HG02571 (cell line): ENCODE data around the gene YEATS2.
"Not testable (repeated sequence)": the region's sequence is repeated elsewhere in the genome, so short reads cannot be mapped to it uniquely, and the experiment has no call there.

ENCODE experiments used
- ATAC-seq: cut with Tn5 transposase; IDR thresholded peaks from one replicate; pipeline ENCODE4 v1.9.1; 2021; ENCODE audit warnings: mild to moderate bottlenecking, moderate library complexity; ENCODE audit not compliant: unreplicated experiment

Gene YEATS2

DNA sequence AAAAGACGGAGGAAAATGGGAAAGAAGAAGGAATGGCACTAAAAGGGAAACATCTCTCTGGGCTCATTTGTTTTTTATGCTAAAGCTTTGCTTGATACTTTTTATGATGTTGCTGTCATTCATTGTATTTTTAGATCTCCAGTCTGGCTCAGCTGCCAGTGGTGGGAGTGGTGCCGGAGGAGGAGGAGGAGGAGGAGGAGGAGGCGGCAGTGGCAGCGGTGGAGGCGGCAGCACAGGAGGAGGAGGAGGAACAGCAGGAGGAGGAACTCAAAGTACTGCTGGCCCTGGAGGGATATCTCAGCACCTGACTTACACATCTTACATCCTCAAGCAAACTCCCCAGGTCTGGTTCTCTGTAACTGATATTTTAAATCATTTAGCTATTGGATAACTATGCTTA lies 78.2 kb downstream of the YEATS2 start:
- no peak for ATAC-seq

DNA sequence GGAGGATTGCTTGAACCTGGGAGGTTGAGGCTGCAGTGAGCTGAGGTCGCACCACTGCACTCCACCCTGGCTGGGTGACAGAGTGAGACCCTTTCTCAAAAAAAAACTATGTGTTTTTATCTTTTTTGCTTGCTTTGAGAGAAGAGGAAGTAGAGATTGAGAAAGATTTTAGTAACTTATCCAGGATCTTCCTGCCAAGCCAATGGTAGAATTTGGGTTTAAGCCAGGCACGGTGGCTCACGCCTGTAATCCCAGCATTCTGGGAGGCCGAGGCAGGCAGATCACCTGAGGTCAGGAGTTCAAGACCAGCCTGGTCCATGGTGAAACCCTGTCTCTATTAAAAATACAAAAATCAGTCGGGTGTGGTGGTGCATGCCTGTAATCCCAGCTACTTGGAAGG lies 78.9 kb downstream of the YEATS2 start:
- not testable (repeated sequence) for ATAC-seq

DNA sequence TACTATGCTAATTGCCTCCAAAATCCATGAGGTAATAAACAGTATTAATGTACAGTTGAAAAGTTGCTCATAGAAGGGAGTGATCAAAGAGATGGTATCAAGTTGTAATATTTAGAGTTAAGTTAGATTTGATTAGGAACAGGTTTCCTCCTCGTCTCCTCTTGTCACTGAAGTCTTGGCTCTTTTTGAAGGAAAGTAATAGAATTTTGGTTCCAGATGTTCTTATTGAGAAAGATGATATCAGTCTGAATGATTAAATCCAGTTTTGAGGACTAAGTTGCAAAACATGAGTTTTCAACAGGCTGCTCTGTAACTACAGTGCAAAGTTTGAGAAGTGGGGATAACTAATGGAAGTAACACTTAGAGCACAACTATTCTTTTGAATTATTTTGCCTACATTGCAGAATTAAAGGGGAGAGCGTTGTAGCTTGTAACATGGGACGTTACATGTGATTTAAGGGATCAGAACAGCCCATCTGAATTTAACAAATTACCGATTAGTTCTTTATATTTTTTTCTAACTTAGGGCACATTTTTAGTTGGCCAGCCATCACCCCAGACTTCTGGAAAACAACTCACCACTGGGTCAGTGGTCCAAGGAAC lies 79.5 kb downstream of the YEATS2 start:
- no peak for ATAC-seq

DNA sequence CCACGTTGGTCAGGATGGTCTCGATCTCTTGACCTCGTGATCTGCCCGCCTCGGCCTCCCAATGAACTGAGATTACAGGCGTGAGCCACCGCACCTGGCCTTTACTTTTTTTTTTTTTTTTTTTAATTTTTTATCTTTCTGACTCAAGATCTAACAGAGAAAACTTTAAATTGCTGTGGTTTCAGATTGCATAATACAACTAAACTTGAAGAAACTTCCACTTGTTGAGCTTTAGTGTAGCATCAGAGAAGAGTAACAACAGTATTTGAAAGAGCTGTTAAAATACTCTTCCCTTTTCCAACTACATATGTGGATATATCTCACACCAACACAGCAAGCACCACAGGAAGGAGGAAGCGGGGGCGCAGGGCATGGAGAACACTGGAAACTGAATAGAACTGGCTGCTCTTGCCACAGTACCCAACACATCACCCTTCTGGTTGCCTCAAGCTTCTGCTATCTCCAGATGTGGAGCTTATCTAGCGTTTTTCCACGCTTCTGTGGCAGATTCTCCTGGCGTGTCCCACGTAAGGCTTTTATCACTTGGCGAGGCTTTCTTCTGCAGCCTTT lies 82.4 kb downstream of the YEATS2 start:
- no peak for ATAC-seq

DNA sequence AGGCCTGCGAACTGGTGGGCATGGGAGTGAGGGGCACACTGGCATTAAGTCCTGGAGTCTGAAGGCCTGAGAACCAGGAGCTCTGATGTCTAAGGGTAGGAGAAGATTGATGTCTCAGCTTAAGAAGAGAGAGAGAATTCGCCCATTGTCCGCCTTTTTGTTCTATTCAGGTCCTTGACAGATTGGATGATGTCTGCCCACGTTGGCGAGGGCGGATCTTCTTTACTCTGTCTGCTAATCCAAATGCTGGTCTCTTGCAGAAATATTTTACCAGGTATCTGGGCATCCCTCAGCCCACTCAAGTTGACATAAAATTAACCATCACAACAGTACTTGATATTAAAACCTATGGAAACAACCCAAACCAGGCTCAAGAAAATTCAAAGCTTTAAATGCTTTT lies 83.6 kb downstream of the YEATS2 start:
- no peak for ATAC-seq

DNA sequence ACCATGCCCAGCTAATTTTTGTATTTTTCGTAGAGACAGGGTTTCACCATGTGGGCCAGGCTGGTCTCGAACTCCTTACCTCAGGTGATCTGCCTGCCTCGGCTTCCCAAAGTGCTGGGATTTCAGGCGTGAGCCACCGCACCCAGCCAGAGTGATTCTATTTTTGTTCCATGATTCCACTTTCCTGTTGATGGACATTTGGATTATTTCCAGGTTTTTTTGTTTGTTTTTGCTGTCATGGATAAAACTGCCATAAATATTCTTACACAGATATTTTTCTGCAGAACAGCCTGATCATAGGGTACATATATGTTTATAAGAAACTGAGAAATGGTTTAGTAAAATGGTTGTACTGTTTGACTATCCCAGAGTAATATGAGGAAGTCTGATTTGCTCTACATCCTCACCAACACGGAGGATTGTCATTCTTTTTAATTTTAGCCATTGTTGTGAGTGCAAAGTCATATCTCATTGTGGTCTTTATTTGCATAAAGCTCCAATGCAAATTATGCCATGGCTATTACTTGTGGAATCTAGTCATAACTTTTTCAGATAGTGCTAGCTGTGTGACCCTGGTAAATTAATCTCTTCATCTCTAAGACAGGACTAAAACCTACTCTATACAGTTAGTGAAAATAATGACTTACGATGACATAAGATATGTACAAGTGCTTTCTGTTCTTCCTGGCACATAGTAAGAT lies 85.1 kb downstream of the YEATS2 start:
- no peak for ATAC-seq

DNA sequence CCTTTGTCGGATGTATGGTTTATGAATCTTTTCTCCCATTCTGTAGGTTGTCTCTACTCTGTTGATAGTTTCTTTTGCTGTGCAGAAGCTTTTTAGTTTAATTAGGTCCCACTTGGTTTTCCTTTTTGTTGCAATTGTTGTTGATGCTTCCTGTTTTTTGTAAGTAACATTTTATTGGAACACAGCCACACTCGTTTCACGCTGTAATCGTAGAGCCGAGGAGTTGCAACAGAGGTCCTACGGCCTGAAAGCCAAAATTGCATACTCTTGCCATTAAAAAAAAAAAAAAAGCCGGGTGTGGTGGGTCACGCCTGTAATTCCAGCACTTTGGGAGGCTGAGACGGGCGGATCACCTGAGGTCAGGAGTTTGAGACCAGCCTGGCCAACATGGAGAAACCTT lies 86.9 kb downstream of the YEATS2 start:
- not testable (repeated sequence) for ATAC-seq

DNA sequence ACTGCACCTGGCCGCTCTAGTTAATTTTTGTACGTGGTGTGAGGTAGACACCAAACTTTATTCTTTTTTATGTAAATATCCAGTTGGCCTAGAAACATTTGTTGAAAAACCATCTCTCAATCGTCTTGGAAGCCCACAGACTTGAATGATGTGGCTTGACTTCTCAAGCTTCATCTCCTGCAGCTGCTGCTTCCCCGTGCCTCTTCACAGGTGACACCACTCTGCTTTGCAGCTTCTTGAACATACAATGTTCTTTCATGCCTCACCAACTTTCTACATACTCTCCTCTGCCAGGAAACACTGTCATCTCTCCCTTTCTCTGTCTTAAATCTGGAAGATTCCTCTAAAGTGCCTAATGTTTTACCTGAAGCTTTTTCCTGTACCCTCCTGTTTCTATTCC lies 92.2 kb downstream of the YEATS2 start:
- ATAC-seq, result no peak

DNA sequence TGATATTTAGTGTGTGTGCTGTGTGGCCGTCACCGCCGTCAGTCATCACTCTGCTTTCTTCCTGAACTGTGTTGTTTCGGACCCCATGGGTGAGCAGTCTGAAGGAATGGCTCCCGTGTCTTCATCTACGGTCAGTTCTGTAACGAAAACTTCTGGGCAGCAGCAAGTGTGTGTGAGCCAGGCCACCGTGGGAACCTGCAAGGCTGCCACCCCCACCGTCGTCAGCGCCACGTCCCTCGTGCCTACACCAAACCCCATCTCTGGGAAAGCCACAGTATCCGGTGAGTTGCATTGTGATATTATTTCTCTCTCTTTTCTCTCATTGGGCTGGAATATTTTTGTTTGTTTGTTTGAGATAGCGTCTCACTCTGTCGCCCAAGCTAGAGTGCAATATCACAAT lies 93.1 kb downstream of the YEATS2 start:
- no peak for ATAC-seq

DNA sequence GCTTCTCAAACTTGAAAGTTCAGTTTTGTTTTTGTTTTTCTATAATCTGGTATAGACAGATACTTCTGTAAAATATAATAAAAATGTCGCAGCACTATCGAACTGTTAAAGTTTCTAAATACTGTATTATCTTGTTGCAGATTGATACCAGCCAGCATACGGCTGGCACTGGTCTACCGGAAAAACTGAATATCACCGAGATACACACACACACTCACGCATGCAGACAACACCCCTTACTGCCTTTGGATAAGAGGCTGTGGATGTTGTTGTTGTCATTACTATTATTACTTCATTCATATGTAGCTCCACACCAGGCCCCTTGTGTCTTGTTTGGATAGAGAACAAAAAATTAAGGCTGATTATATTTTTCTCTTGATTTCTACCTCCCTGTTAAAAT lies 95.4 kb downstream of the YEATS2 start:
- no peak for ATAC-seq

DNA sequence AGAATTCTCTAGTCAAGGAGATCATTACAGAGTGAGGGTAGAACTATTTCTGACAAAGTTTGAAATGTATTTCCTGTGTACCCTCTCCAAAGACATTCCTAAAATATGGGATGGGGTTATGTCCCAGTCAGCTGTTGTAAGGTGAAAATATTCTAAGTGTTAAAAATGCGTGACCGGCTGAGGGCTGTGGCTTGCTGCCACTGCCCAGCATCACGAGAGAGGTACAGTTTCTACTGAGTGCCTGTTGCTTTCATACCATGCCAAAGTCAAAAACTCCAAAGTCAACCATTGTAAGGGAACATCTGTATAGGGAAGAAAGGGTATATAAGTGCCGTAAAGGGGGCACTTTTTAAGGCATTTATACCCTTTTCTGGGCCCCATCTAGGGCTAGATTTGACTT lies 96.9 kb downstream of the YEATS2 start:
- no peak for ATAC-seq

DNA sequence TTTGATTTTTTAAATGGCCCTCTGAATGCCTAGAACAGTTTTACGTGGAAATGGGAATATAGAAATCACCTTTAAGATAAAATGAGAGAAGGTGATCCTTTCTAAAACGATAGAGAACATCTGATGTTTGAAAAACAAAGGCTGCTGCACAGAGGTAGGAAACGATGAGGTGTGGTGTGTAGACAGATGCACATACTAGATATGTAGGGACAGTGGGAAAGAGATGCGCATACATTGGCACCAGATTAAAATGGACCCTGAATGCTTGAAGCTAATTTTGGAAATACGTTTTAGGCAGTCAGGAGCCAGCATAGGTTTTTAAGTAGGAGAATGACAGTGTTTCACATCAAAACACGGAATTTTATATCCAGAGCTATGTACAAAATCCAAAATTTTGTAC lies 98.8 kb downstream of the YEATS2 start:
- no peak for ATAC-seq

DNA sequence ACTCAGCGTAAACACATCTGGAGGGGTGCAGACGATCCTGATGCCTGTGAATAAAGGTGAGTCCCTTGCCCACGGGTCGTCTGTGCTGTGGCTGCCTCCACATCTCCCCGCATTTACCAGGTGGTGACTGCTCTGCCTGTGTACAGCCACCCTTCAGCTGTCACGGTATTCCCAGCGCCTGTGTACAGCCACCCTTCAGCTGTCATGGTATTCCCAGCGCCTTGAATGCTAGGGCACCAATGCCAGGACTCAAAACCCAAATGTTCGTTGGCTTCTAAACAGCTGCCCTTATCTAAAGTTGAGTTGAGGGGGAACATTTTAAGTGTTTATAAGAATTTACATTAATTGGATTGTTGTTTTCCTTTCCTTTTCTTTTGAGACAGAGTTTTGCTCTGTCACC lies 100.4 kb downstream of the YEATS2 start:
- ATAC-seq, result no peak

DNA sequence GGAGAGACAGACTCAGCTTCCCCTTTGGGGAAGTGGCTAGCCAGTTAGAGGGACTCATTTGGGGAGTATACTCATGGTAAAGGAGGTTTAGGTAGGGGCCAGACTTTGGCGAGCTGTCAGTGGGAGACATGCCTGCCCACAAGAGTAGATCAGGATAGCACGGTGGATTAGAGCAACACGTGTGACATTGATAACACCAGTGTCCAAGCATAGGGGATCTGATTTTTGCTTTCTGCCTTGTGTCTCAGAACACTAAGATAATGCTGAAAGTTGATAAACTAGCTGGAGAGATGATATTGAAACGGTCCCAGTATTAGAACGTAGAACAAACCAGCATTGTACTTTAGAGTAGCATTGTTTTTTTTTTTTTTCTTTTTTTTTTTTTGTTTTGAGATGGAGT lies 101.9 kb downstream of the YEATS2 start:
- no peak for ATAC-seq

DNA sequence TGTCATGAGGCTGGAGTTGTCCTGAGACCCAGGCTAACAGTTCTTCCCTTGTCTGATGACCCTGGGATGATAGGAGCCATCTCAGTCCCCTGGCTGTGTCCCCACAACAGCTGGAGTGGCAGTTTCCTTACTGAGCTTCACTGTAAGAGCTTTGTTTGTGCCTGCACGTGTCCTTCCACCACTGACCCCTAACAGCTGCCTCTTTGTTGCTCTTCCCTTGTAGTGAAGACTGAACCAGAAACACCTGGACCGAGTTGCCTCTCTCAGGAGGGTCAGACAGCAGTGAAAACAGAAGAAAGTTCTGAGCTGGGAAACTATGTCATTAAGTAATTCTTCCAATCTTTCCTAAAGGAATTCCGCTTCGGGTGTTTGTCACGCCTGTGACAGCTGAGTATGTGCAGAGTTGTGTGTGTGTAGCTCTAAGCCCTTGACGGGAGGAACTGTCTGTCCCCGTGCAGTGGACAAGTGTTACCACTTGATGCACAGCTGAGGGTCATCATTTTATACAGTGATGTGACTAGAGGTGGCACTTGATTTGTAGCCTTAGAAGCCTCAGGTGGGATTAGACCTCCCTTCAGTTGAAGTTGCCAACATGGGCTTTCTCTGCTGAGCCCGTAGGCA lies 102.8 kb downstream of the YEATS2 start:
- ATAC-seq, result no peak

DNA sequence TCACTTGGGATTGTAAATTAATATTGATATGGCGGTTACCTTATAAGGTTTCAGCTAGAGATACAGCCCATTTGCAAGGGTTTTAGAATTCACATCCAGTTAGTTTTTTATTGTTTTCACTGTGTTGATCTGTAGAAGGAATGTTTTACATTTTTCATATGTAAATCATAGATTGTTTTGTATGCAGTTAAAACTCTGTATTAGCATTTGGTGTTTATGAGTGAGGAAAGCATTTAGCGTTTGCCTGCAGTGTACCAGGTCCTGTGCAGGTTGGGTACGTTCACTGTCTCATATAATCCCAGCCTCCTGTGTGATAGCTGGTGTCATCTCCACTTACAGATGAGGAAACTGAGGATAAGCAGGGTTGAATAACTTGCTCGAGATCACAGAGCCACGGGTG lies 104.0 kb downstream of the YEATS2 start:
- ATAC-seq, result no peak

DNA sequence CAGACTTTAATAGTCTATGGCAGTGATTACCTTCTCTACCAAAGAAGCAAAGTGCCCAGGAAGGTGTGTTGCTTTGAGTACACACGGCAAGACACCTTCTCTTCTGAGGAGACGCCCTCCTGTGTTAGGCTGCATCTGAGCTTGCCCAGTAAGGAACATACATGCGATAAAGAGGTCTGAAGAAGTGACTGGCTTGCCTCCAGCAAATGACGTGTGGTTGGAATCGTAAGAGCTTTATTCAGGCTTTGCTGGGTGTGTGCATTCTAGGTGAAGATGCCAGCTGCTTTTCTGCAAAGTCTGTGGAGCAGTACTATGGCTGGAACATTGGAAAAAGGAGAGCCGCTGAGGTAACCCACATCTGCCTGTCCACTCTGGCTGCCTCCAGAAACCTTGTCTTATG lies 105.4 kb downstream of the YEATS2 start:
- ATAC-seq, result no peak

DNA sequence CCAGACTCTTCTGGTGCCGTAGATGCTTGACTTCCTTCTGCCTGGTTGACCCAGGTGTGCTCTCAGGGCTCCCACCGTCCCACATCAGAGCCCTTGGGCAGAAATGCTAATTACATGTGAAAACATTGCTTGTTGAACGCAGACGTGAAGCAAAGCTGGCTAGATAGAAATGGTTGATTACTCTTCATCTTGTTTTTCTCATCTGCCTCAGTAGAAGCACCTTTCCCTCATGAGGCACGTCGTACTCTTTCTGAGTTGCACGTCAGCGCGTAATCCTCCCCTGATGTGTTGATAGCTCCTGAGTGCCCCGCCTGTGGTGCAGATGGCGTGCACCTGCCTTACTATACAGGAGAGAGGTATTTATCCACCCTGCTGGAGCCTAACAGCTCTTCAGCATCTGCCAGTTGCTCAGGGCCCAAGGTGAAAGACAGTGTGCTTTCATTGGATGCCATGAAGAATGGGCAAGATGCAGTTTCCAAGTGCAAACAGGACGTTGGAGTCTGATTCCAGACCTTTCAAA lies 109.7 kb downstream of the YEATS2 start:
- ATAC-seq, result no peak

DNA sequence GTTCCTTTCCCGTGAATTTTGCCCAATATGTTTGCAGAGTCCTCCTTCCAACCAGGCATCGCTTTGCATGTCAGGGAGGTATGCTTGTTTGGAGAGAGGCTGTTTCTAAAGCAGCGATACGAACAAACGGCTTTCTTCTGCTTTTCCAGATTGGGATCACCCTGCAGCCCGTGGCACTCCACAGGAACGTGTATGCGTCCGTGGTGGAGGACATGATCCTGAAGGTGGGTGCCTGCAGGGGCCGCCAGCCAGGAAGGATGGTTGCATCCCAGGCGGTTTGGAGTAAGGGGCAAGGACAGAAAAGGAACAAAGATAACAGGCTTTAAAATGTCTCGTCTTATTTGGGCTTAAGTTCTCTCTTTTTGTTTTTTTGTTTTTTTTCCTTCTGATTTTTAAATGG lies 110.3 kb downstream of the YEATS2 start:
- no peak for ATAC-seq

DNA sequence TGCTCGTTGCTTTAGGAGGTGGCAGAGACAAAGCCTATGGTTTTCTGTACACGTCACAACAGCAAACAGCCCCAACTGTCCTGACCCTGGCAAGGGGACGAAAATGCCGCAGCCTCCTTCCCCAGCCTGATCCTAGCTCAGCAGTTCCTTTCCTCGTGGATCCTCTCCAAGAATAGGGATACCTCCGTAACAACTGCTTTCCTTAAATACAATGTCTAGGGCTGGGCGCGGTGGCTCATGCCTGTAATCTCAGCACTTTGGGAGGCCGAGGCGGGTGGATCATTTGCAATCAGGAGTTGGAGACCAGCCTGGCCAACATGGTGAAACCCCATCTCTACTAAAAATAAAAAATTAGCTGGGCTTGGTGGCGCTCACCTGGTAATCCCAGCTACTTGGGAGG lies 110.8 kb downstream of the YEATS2 start:
- ATAC-seq, result no peak

DNA sequence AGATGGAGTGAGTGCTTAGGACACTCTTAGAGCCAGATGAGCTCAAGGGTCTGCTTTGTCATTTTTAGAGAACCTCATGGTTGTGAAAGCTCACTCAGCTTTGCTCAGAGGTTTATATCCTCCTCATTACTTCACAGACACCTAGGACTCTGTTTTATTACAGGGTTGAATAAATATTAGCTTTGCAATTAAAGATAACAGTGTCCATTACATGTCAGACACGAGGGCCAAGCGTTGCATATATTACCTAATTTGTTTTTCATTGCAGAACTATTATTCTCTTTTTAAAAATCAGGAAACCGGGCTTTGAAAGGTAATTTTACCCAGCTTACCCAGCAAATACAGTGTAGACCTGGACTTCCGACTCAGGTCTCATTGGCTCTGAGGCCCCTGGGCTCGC lies 111.7 kb downstream of the YEATS2 start:
- no peak for ATAC-seq
